Nephron progenitor cell (in vitro differentiated cells): Measurements from ENCODE around the gene ZKSCAN1.
"Not testable (repeated sequence)": the region's sequence is repeated elsewhere in the genome, so short reads cannot be mapped to it uniquely, and the experiment has no call there.

Experiments
- DNase-seq: peaks from one replicate; pipeline ENCODE4 v3.0.0; 2021
- H3K27ac Mint-ChIP-seq: 2 replicates; pipeline ENCODE4 v1.8.0; 2021; ENCODE audit warnings: mild to moderate bottlenecking, moderate library complexity, mixed read lengths
- H3K27me3 Mint-ChIP-seq: 2 replicates; pipeline ENCODE4 v1.8.0; 2021; ENCODE audit warnings: mild to moderate bottlenecking, low read depth, mixed read lengths; ENCODE audit not compliant: poor library complexity
- H3K36me3 Mint-ChIP-seq: 2 replicates; pipeline ENCODE4 v1.8.0; 2021; ENCODE audit warnings: low read depth, mixed read lengths
- H3K4me1 Mint-ChIP-seq: 2 replicates; pipeline ENCODE4 v1.8.0; 2021; ENCODE audit warnings: mixed read lengths
- H3K4me3 Mint-ChIP-seq: 2 replicates; pipeline ENCODE4 v1.8.0; 2021; ENCODE audit warnings: mild to moderate bottlenecking, moderate library complexity, mixed read lengths
- H3K9me3 Mint-ChIP-seq: 2 replicates; pipeline ENCODE4 v1.8.0; 2021; ENCODE audit warnings: mild to moderate bottlenecking, moderate library complexity, mixed read lengths
- TF ChIP-seq, protein P1 (sequence below): fragments of 200-600 bp; sonication (generic); IDR thresholded peaks from 2 replicates; pipeline ENCODE4 v1.5.0; 2021; ENCODE audit warnings: antibody characterized with exemption

Gene ZKSCAN1

DNA sequence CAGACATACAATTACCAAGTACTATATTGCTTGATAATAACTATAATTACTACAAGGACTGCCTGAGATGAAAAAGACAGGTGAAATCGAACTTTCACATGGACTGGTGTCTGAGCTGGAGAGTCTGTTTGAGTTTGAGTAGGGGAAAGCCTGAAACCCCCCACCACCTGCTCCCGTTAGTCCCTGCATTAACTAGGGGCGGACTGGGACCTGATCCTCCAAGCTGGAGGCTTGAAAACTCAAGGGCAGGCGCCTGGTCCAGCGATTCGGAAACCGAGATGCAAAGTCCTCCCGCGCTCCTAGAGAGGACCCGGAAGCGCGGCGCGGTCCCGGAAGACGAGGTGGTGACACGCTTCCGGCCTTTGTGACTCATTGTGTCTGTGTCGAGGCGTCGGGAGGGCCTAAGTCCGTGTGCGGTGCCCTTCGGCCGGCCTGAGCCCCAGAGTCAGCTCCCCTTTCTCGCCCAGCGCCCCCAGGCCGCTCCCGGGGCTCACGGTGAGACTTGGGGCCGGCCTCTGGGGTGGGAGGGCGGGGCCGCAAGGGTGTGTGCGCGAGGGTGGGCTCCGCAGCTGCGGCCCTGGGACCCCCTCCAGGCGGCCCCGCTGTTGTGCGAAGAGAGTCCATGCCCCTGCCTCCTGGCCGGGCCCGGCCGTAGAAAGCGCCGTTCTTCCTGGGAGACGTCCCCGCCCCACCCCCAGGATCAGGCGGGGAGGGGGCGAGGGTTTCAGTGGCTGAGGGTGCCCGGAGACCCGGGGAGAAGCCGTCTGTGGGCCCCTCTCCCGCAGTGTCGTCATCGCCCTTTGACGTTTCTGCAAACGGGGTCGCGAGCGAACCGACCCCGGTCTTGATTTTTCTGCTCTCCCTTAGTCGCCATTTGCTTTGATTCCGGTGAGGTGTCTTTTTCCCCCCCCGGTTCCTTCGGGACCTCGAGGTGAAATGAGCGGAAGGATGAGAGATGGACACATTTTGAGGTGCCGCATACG, at the start of gene ZKSCAN1:
TSS of gene ZKSCAN1 (plus strand) at position 365 of the 983 bp plus-strand sequence. CDS start 7,911 bp downstream, outside the sequence.
- peaks cover 19% of the 10 kb centered on the region for H3K4me1 Mint-ChIP-seq
- TF ChIP-seq, protein P1, sequence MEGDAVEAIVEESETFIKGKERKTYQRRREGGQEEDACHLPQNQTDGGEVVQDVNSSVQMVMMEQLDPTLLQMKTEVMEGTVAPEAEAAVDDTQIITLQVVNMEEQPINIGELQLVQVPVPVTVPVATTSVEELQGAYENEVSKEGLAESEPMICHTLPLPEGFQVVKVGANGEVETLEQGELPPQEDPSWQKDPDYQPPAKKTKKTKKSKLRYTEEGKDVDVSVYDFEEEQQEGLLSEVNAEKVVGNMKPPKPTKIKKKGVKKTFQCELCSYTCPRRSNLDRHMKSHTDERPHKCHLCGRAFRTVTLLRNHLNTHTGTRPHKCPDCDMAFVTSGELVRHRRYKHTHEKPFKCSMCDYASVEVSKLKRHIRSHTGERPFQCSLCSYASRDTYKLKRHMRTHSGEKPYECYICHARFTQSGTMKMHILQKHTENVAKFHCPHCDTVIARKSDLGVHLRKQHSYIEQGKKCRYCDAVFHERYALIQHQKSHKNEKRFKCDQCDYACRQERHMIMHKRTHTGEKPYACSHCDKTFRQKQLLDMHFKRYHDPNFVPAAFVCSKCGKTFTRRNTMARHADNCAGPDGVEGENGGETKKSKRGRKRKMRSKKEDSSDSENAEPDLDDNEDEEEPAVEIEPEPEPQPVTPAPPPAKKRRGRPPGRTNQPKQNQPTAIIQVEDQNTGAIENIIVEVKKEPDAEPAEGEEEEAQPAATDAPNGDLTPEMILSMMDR = no peak
- H3K4me3 Mint-ChIP-seq = peak within 1 kb of the TSS; percentile 95
- peak within 1 kb of the TSS; percentile 97 for H3K27ac Mint-ChIP-seq
- peak; percentile 80 for DNase-seq
- H3K9me3 Mint-ChIP-seq = no peaks in the 10 kb centered on the region
- H3K27me3 Mint-ChIP-seq = peaks cover 24% of the 10 kb centered on the region
- H3K36me3 Mint-ChIP-seq = peaks cover 19% of the 10 kb centered on the region

DNA sequence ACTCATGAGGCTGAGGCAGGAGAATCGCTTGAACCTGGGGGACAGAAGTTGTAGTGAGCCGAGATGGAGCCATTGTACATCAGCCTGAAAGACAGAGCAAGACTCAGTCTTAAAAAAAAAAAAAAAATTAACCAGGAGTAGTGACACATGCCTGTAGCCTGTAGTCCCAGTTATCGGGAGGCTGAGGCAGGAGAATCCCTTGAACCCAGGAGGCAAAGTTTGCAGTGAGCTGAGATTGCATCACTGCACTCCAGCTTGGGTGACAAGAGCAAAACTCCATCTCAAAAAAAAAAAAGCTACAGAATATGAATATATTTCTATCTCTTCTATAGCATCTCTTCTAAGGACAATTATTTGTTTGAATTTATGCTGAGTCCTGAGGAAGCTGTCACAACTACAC, 46.1 kb upstream of the ZKSCAN1 start:
- Mint-ChIP-seq H3K36me3 (no peaks in the 10 kb centered on the region), H3K27ac (no peak overlapping the region), H3K27me3 (peaks cover 32% of the 10 kb centered on the region), H3K4me1 (no peaks in the 10 kb centered on the region), H3K4me3 (no peak overlapping the region), H3K9me3 (no peaks in the 10 kb centered on the region)
- no peak for DNase-seq
- TF ChIP-seq, protein P1 = no peak

DNA sequence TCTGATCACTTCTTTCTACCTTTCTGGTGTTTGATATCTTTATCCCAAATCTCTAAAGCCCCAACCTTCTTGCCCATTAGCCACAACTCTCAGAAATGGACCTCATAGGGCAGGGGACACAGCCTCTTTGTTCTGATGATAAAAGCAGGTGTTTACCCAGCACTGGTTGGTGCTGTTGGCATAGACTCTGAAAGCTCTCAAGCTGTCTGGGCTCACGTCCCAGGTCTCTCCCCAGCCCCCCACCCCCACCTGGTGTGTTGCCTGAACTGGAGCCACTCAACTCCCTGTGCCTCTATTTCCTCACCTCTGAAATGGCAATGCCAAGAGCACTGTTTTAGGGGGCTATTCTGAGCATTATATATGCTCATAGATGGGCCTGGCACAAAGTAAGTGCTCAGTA, 45.6 kb upstream of the ZKSCAN1 start:
- not testable (repeated sequence) for DNase-seq, H3K4me1 Mint-ChIP-seq, H3K9me3 Mint-ChIP-seq, H3K27ac Mint-ChIP-seq, H3K4me3 Mint-ChIP-seq, H3K36me3 Mint-ChIP-seq
- peaks cover 32% of the 10 kb centered on the region for H3K27me3 Mint-ChIP-seq

DNA sequence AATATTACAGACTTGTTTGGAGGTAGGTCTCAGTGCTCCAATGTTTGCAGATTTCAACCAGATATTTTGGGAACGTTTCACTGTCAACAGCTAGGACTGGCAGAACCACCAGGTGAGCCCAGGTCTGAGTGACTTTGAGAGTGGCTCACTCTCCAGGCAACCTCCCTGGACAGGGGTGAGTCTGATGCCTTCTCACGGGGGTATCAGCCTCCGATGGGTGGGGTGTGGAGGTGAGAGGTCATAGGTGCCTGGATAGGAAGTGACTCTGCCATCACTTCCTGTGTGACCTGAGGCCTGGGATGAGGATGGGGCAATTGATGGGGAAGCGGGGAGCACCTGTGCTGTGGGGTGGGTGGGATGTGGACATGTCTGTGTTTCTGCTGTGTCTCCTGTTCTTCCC, 44.2 kb upstream of the ZKSCAN1 start:
- H3K27me3 Mint-ChIP-seq = peaks cover 40% of the 10 kb centered on the region
- no peak overlapping the region for H3K27ac Mint-ChIP-seq
- no peak for DNase-seq
- H3K9me3 Mint-ChIP-seq = no peaks in the 10 kb centered on the region
- no peaks in the 10 kb centered on the region for H3K4me1 Mint-ChIP-seq
- H3K36me3 Mint-ChIP-seq = no peaks in the 10 kb centered on the region
- TF ChIP-seq, protein P1 = no peak
- H3K4me3 Mint-ChIP-seq = no peak overlapping the region

DNA sequence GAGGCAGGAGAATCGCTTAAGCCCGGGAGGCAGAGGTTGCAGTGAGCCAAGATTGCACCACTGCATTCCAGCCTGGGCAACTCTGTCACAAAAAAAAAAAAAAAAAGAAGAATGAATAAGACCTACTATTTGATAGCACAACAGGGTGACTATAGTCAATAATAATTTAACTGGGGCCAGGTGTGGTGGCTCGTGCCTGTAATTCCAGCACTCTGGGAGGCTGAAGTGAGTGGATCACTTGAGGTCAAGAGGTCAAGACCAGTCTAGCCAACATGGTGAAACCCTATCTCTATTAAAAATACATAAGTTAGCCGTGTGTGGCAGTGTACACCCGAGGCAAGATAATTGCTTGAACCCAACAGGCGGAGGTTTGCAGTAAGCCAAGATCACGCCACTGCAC, 41.6 kb upstream of the ZKSCAN1 start:
- H3K9me3 Mint-ChIP-seq = not testable (repeated sequence)

DNA sequence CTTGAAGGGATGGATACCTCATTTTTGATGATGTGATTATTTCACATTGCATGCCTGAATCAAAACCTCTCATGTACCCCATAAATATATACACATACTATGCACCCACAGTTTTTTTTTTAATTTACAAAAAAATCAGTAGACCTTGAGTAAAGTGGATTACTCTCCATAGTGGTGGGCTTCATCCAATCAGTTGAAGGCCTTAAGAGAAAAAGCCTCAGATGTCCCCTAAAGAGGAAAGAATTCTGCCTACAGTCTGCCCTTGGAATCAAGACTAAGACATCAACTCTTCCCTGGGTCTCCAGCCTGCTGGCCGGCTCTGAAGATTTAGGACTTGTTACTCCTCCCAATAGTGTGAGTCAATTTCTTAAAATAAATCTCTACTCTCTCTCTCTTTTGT, 40.7 kb upstream of the ZKSCAN1 start:
- TF ChIP-seq, protein P1 = no peak
- Mint-ChIP-seq H3K27ac (no peak overlapping the region), H3K4me1 (peaks cover 14% of the 10 kb centered on the region), H3K36me3 (no peaks in the 10 kb centered on the region), H3K9me3 (no peaks in the 10 kb centered on the region), H3K4me3 (no peak overlapping the region), H3K27me3 (peaks cover 33% of the 10 kb centered on the region)
- no peak for DNase-seq

More for the DNA sequence above, 41.6 kb upstream of the ZKSCAN1 start:
- H3K4me1 Mint-ChIP-seq, H3K27ac Mint-ChIP-seq, DNase-seq, H3K4me3 Mint-ChIP-seq, H3K36me3 Mint-ChIP-seq: not testable (repeated sequence)
- peaks cover 39% of the 10 kb centered on the region for H3K27me3 Mint-ChIP-seq
